Breast epithelium (tissue), 3 donors: ENCODE measurements around the gene GFRA1.

Experiments used
- POLR2A ChIP-seq: fragments of 450-650 bp; IDR thresholded peaks from one replicate; pipeline ENCODE4 v1.6.1; 2016; ENCODE audit warnings: antibody characterized with exemption, mild to moderate bottlenecking, moderate library complexity
- POLR2AphosphoS5 ChIP-seq, 3 donors: sonication (generic); formaldehyde crosslinking; IDR thresholded peaks; one replicate each; pipeline ENCODE4 v1.6.1; 2017; ENCODE audit warnings: antibody characterized with exemption in 3 of 3
- TF ChIP-seq, protein P1 (sequence below), 3 donors: fragments of 450-650 bp; IDR thresholded peaks; one replicate each; pipeline ENCODE4 v1.5.1; 2016 to 2017; ENCODE audit warnings: antibody characterized with exemption in 3 of 3, mild to moderate bottlenecking in 3 of 3, moderate library complexity in 3 of 3

DNA sequence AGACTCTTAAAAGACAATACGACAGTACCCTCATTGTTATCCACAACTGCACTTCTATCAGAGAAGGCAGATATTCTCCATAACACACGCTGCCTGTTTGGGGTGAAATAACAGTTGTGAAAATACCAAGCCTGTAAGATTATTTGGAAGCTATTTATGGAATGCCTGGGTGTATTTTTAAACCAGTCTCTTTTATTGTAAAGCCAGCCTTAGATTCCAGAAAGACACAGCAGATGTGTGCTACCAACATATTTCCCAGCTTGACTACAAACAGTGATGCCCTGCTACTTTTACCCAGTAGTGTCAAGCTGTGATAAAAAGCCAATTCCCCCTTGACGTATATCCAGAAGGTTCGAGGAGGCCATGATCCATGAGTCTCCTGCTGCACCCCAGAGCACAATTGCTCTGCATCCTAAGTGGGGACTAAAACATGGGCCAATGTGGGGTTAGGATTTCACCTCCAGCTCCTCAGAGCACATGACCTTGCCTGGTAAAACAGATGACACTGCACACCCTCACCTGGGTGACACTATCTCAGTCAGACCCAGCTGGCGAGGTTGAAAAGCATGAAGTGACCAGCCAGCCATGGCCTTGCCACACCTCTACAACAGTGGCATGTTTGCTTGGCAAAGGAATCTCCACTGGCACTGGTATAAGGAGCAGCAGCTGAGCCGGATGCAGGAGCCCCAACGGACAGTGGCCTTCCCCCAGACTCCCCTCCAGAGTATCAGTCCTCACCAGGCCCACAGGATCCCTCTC lies 62.2 kb downstream of the GFRA1 start:
- TF ChIP-seq, protein P1, sequence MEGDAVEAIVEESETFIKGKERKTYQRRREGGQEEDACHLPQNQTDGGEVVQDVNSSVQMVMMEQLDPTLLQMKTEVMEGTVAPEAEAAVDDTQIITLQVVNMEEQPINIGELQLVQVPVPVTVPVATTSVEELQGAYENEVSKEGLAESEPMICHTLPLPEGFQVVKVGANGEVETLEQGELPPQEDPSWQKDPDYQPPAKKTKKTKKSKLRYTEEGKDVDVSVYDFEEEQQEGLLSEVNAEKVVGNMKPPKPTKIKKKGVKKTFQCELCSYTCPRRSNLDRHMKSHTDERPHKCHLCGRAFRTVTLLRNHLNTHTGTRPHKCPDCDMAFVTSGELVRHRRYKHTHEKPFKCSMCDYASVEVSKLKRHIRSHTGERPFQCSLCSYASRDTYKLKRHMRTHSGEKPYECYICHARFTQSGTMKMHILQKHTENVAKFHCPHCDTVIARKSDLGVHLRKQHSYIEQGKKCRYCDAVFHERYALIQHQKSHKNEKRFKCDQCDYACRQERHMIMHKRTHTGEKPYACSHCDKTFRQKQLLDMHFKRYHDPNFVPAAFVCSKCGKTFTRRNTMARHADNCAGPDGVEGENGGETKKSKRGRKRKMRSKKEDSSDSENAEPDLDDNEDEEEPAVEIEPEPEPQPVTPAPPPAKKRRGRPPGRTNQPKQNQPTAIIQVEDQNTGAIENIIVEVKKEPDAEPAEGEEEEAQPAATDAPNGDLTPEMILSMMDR (IDR thresholded peaks at IDR 0.05): no peak
- no peak for TF ChIP-seq POLR2AphosphoS5 (IDR thresholded peaks at IDR 0.05)
- TF ChIP-seq POLR2A: no peak
